Memory B cell (primary cell): ENCODE measurements around the gene SLC51B.
A peak's percentile ranks its signal among the peaks of the same experiment; 100 is the strongest.
"Not testable (repeated sequence)": the region's sequence is repeated elsewhere in the genome, so short reads cannot be mapped to it uniquely, and the experiment has no call there.

ENCODE experiments used
- ATAC-seq: fragments of 150-1000 bp; cut with Tn5 transposase; 2 replicates; pipeline ENCODE4 v1.10.0; 2021; ENCODE audit warnings: low read depth, mild to moderate bottlenecking, moderate library complexity
- DNase-seq, 2 donors: peaks; one replicate each; pipeline ENCODE4 v3.0.0; 2022; ENCODE audit warnings: low spot score in 2 of 2
- H3K27ac Mint-ChIP-seq: one replicate; pipeline ENCODE4 v1.8.0; 2022; ENCODE audit warnings: mild to moderate bottlenecking, moderate library complexity, mixed read lengths
- H3K27me3 Mint-ChIP-seq: one replicate; pipeline ENCODE4 v1.8.0; 2022; ENCODE audit warnings: mixed read lengths
- H3K36me3 Mint-ChIP-seq: one replicate; pipeline ENCODE4 v1.8.0; 2022; ENCODE audit warnings: mild to moderate bottlenecking, mixed read lengths
- H3K4me1 Mint-ChIP-seq: one replicate; pipeline ENCODE4 v1.8.0; 2022; ENCODE audit warnings: mixed read lengths
- H3K4me3 Mint-ChIP-seq: one replicate; pipeline ENCODE4 v1.8.0; 2022; ENCODE audit warnings: mild to moderate bottlenecking, moderate library complexity, mixed read lengths
- H3K9me3 Mint-ChIP-seq: one replicate; pipeline ENCODE4 v1.8.0; 2022; ENCODE audit warnings: mixed read lengths

SLC51B gene

GRCh38 chr15:65044724-65045481 lies at the start of gene SLC51B:
TSS of gene SLC51B (plus strand) at chr15:65045387. CDS start at chr15:65050005, 4,618 bp downstream.
- ATAC-seq, result no peak

GRCh38 chr15:64997066-64997465 lies 48.1 kb upstream of the SLC51B start:
- Mint-ChIP-seq H3K27ac (no peak overlapping the region), H3K4me3 (no peak overlapping the region), H3K4me1 (no peaks in the 10 kb centered on the region), H3K9me3 (no peaks in the 10 kb centered on the region), H3K36me3 (no peaks in the 10 kb centered on the region), H3K27me3 (no peaks in the 10 kb centered on the region)
- no peak for ATAC-seq
- no peak for DNase-seq

More at GRCh38 chr15:65044724-65045481, at the start of gene SLC51B:
- Mint-ChIP-seq H3K9me3 (no peaks in the 10 kb centered on the region), H3K4me1 (peaks cover 7% of the 10 kb centered on the region), H3K36me3 (no peaks in the 10 kb centered on the region), H3K27ac (no peak within 1 kb of the TSS), H3K4me3 (no peak within 1 kb of the TSS), H3K27me3 (peaks cover 4% of the 10 kb centered on the region)
- no peak for DNase-seq

GRCh38 chr15:64997745-64998375 lies 47.3 kb upstream of the SLC51B start:
- H3K27me3 Mint-ChIP-seq, result no peaks in the 10 kb centered on the region
- no peaks in the 10 kb centered on the region for H3K4me1 Mint-ChIP-seq
- H3K36me3 Mint-ChIP-seq, result peaks cover 2% of the 10 kb centered on the region
- no peak for DNase-seq
- H3K9me3 Mint-ChIP-seq, result no peaks in the 10 kb centered on the region
- no peak overlapping the region for H3K27ac Mint-ChIP-seq
- no peak overlapping the region for H3K4me3 Mint-ChIP-seq
- no peak for ATAC-seq

GRCh38 chr15:65004993-65005392 lies 40.2 kb upstream of the SLC51B start:
- DNase-seq, result no peak
- ATAC-seq, result no peak
- Mint-ChIP-seq H3K9me3 (no peaks in the 10 kb centered on the region), H3K4me1 (peaks cover 6% of the 10 kb centered on the region), H3K27ac (no peak overlapping the region), H3K4me3 (no peak overlapping the region), H3K27me3 (no peaks in the 10 kb centered on the region), H3K36me3 (peaks cover 4% of the 10 kb centered on the region)

GRCh38 chr15:65006876-65007275 lies 38.3 kb upstream of the SLC51B start:
- Mint-ChIP-seq H3K9me3 (no peaks in the 10 kb centered on the region), H3K4me3 (no peak overlapping the region), H3K36me3 (peaks cover 5% of the 10 kb centered on the region), H3K27ac (no peak overlapping the region), H3K27me3 (no peaks in the 10 kb centered on the region), H3K4me1 (peaks cover 6% of the 10 kb centered on the region)
- ATAC-seq (no peak), DNase-seq (no peak)

GRCh38 chr15:65008983-65009382 lies 36.2 kb upstream of the SLC51B start:
- Mint-ChIP-seq H3K36me3 (peaks cover 13% of the 10 kb centered on the region), H3K9me3 (no peaks in the 10 kb centered on the region), H3K27me3 (no peaks in the 10 kb centered on the region), H3K4me3 (no peak overlapping the region), H3K4me1 (peaks cover 6% of the 10 kb centered on the region), H3K27ac (no peak overlapping the region)
- DNase-seq (no peak), ATAC-seq (peak; percentile 37)

- H3K27ac Mint-ChIP-seq, H3K9me3 Mint-ChIP-seq, DNase-seq, H3K27me3 Mint-ChIP-seq, H3K4me1 Mint-ChIP-seq, ATAC-seq, H3K4me3 Mint-ChIP-seq: not testable (repeated sequence)
- H3K36me3 Mint-ChIP-seq, result peaks cover 25% of the 10 kb centered on the region
These were observed 34.0 kb upstream of the SLC51B start for GRCh38 chr15:65011198-65011597.

GRCh38 chr15:65020419-65020818 lies 24.8 kb upstream of the SLC51B start:
- H3K27me3 Mint-ChIP-seq, result no peaks in the 10 kb centered on the region
- peaks cover 6% of the 10 kb centered on the region for H3K4me1 Mint-ChIP-seq
- no peak overlapping the region for H3K27ac Mint-ChIP-seq
- ATAC-seq, result no peak
- H3K9me3 Mint-ChIP-seq, result no peaks in the 10 kb centered on the region
- peaks cover 27% of the 10 kb centered on the region for H3K36me3 Mint-ChIP-seq
- H3K4me3 Mint-ChIP-seq, result no peak overlapping the region
- no peak for DNase-seq

- Mint-ChIP-seq H3K27ac (no peak overlapping the region), H3K9me3 (no peaks in the 10 kb centered on the region), H3K27me3 (no peaks in the 10 kb centered on the region), H3K4me1 (peaks cover 8% of the 10 kb centered on the region), H3K4me3 (no peak overlapping the region), H3K36me3 (peaks cover 25% of the 10 kb centered on the region)
- DNase-seq (no peak), ATAC-seq (no peak)
These were observed 23.7 kb upstream of the SLC51B start for GRCh38 chr15:65021488-65021887.

- ATAC-seq (no peak), DNase-seq (no peak)
- no peak overlapping the region for H3K27ac Mint-ChIP-seq
- H3K27me3 Mint-ChIP-seq, result no peaks in the 10 kb centered on the region
- H3K9me3 Mint-ChIP-seq, result no peaks in the 10 kb centered on the region
- peaks cover 19% of the 10 kb centered on the region for H3K4me1 Mint-ChIP-seq
- peaks cover 13% of the 10 kb centered on the region for H3K36me3 Mint-ChIP-seq
- H3K4me3 Mint-ChIP-seq, result no peak overlapping the region
These were observed 18.4 kb upstream of the SLC51B start for GRCh38 chr15:65026756-65027155.

- ATAC-seq (no peak), DNase-seq (no peak)
- peaks cover 21% of the 10 kb centered on the region for H3K4me1 Mint-ChIP-seq
- peaks cover 13% of the 10 kb centered on the region for H3K36me3 Mint-ChIP-seq
- H3K27me3 Mint-ChIP-seq, result peaks cover 2% of the 10 kb centered on the region
- H3K27ac Mint-ChIP-seq, result no peak overlapping the region
- no peaks in the 10 kb centered on the region for H3K9me3 Mint-ChIP-seq
- peak overlapping the region; percentile 88 for H3K4me3 Mint-ChIP-seq
These were observed 17.6 kb upstream of the SLC51B start for GRCh38 chr15:65027593-65027992.

GRCh38 chr15:65028338-65028737 lies 16.8 kb upstream of the SLC51B start:
- Mint-ChIP-seq H3K9me3 (no peaks in the 10 kb centered on the region), H3K36me3 (peaks cover 11% of the 10 kb centered on the region)

GRCh38 chr15:65028921-65029735 lies 16.1 kb upstream of the SLC51B start, which contains the start of gene MTFMT:
TSS of gene MTFMT (minus strand) at chr15:65029639. CDS start at chr15:65029613, 26 bp downstream.
- DNase-seq, result peak; percentile 92 to 93
- H3K4me1 Mint-ChIP-seq, result peaks cover 29% of the 10 kb centered on the region
- ATAC-seq, result peak; percentile 88
- peaks cover 2% of the 10 kb centered on the region for H3K27me3 Mint-ChIP-seq
- H3K36me3 Mint-ChIP-seq, result peaks cover 10% of the 10 kb centered on the region
- no peaks in the 10 kb centered on the region for H3K9me3 Mint-ChIP-seq
- peak within 1 kb of the TSS; percentile 45 for H3K27ac Mint-ChIP-seq
- peak within 1 kb of the TSS; percentile 88 for H3K4me3 Mint-ChIP-seq

More at GRCh38 chr15:65028338-65028737, 16.8 kb upstream of the SLC51B start:
- Mint-ChIP-seq H3K27me3 (peaks cover 2% of the 10 kb centered on the region), H3K4me1 (peaks cover 25% of the 10 kb centered on the region), H3K4me3 (peak overlapping the region; percentile 88), H3K27ac (peak overlapping the region; percentile 45)
- no peak for ATAC-seq
- no peak for DNase-seq

GRCh38 chr15:65029736-65030208 lies 15.4 kb upstream of the SLC51B start:
- H3K9me3 Mint-ChIP-seq, result no peaks in the 10 kb centered on the region
- H3K27ac Mint-ChIP-seq, result no peak overlapping the region
- H3K36me3 Mint-ChIP-seq, result peaks cover 6% of the 10 kb centered on the region
- H3K27me3 Mint-ChIP-seq, result peaks cover 2% of the 10 kb centered on the region
- peak overlapping the region; percentile 88 for H3K4me3 Mint-ChIP-seq
- H3K4me1 Mint-ChIP-seq, result peaks cover 25% of the 10 kb centered on the region
- DNase-seq, result no peak
- ATAC-seq, result no peak
